ENCODE measurements around the gene PLA2G2F. TPM values are rescaled to one million over a fixed set of nuclear protein-coding genes. Genes with fewer than 3 reads are reported as not detected.

Gene PLA2G2F
- total RNA-seq, 2 donors from 2014 or later, result not detected

- Histone ChIP-seq H3K9me3 (no peaks in the 10 kb centered on the region), H3K27me3 (replicated peaks; ENCODE audit: insufficient read depth) (no peaks in the 10 kb centered on the region), H3K27ac (no peak overlapping the region), H3K36me3 (no peaks in the 10 kb centered on the region), H3K4me1 (ENCODE audit: control insufficient read depth in 1 of 2, low read depth in 2 of 2) (no peaks in the 10 kb centered on the region), H3K4me3 (no peak overlapping the region)
- ATAC-seq (ENCODE audit: insufficient number of reproducible peaks, low FRiP score, low read depth) (no peak), DNase-seq (ENCODE audit: low spot score) (no peak)
- TF ChIP-seq, protein P1, sequence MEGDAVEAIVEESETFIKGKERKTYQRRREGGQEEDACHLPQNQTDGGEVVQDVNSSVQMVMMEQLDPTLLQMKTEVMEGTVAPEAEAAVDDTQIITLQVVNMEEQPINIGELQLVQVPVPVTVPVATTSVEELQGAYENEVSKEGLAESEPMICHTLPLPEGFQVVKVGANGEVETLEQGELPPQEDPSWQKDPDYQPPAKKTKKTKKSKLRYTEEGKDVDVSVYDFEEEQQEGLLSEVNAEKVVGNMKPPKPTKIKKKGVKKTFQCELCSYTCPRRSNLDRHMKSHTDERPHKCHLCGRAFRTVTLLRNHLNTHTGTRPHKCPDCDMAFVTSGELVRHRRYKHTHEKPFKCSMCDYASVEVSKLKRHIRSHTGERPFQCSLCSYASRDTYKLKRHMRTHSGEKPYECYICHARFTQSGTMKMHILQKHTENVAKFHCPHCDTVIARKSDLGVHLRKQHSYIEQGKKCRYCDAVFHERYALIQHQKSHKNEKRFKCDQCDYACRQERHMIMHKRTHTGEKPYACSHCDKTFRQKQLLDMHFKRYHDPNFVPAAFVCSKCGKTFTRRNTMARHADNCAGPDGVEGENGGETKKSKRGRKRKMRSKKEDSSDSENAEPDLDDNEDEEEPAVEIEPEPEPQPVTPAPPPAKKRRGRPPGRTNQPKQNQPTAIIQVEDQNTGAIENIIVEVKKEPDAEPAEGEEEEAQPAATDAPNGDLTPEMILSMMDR (IDR thresholded peaks at IDR 0.05), result no peak
Observed at GRCh38 chr1:20093940-20094391, 45.2 kb upstream of the PLA2G2F start.

DNA sequence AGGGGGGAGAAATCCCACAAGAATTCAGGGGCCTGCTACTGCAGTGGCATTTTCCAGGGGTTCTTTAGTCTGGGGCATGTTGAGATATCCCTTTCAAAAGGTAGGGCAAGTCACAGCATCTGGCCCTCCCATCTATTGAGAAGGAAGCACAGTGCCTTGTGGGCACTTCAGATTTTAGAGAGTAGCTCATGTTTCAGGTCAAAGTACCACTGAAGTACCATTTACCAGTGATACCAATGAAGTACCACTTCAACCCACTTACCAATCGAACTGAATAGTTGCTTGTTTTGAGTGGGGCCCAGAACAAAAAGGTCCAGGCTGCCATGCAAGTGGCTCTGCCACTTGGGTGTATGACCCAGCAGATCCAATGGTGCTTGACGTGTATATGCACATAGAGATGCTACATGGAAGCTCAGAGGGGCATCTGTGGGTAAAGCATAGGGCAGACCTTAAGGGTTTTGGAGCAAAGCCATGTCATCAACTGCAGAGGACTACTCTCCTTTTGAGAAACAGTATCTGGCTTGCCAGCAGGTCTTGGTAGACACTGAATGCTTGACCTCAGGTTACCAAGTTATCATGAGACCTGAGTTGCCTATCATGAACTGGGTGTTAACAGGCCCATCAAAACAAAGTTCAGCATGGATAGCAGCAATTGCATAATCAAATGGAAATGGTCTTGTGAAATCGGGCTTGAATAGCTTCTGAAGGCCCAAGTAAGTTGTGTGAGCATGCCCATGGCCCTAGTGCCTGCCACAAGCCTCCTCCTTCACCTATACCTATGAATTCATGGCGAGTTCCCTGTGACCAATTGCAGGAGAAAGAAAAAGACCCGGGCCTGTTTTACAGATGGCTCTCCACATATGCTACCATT is 43.3 kb upstream of the PLA2G2F start:
- no peaks in the 10 kb centered on the region for H3K27me3 ChIP-seq (replicated peaks; ENCODE audit: insufficient read depth)
- H3K36me3 ChIP-seq, result no peaks in the 10 kb centered on the region
- H3K27ac ChIP-seq, result no peak overlapping the region
- ATAC-seq (ENCODE audit: insufficient number of reproducible peaks, low FRiP score, low read depth) (no peak), DNase-seq (ENCODE audit: low spot score) (no peak)
- TF ChIP-seq, protein P1 (IDR thresholded peaks at IDR 0.05), result no peak
- no peaks in the 10 kb centered on the region for H3K9me3 ChIP-seq
- no peaks in the 10 kb centered on the region for H3K4me1 ChIP-seq (ENCODE audit: control insufficient read depth in 1 of 2, low read depth in 2 of 2)
- H3K4me3 ChIP-seq, result no peak overlapping the region

GRCh38 chr1:20096840-20097447 is 42.2 kb upstream of the PLA2G2F start:
- no peaks in the 10 kb centered on the region for H3K4me1 ChIP-seq (ENCODE audit: control insufficient read depth in 1 of 2, low read depth in 2 of 2)
- no peaks in the 10 kb centered on the region for H3K9me3 ChIP-seq
- no peak overlapping the region for H3K27ac ChIP-seq
- DNase-seq (ENCODE audit: low spot score) (no peak), ATAC-seq (ENCODE audit: insufficient number of reproducible peaks, low FRiP score, low read depth) (no peak)
- H3K36me3 ChIP-seq, result no peaks in the 10 kb centered on the region
- H3K27me3 ChIP-seq (replicated peaks; ENCODE audit: insufficient read depth), result no peaks in the 10 kb centered on the region
- TF ChIP-seq, protein P1 (IDR thresholded peaks at IDR 0.05), result no peak
- H3K4me3 ChIP-seq, result no peak overlapping the region

DNA sequence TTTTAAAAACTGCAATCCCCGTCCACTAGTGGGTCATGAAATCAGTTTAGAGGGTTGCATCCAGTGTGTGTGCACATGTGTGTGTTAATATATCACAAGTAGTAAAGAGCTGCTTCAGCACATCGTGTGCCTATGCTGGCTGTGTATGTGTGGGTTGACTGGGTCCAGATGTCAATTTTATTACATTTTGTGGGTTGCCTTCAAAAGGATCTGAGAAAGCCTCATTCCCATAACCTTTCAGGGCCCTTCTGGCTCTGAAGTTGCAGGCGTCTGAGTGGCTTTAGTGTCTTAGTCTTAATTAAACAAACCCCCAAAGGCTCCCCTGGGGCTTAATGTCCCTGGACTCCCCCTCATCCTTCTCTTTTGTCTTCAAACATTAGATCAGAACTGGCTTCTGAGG is 39.6 kb upstream of the PLA2G2F start:
- Histone ChIP-seq H3K27me3 (replicated peaks; ENCODE audit: insufficient read depth) (no peaks in the 10 kb centered on the region), H3K27ac (no peak overlapping the region), H3K36me3 (no peaks in the 10 kb centered on the region), H3K4me1 (ENCODE audit: control insufficient read depth in 1 of 2, low read depth in 2 of 2) (no peaks in the 10 kb centered on the region), H3K9me3 (no peaks in the 10 kb centered on the region), H3K4me3 (no peak overlapping the region)
- TF ChIP-seq, protein P1 (IDR thresholded peaks at IDR 0.05), result no peak
- no peak for DNase-seq (ENCODE audit: low spot score)
- ATAC-seq (ENCODE audit: insufficient number of reproducible peaks, low FRiP score, low read depth), result no peak

GRCh38 chr1:20100632-20101355 is 38.3 kb upstream of the PLA2G2F start:
- Histone ChIP-seq H3K4me3 (no peak overlapping the region), H3K4me1 (ENCODE audit: control insufficient read depth in 1 of 2, low read depth in 2 of 2) (no peaks in the 10 kb centered on the region), H3K9me3 (no peaks in the 10 kb centered on the region), H3K36me3 (no peaks in the 10 kb centered on the region), H3K27ac (no peak overlapping the region), H3K27me3 (replicated peaks; ENCODE audit: insufficient read depth) (no peaks in the 10 kb centered on the region)
- ATAC-seq (ENCODE audit: insufficient number of reproducible peaks, low FRiP score, low read depth) (no peak), DNase-seq (ENCODE audit: low spot score) (no peak)
- TF ChIP-seq, protein P1 (IDR thresholded peaks at IDR 0.05), result peak; percentile 37
